GM19324 (cell line): ENCODE data around the gene KLHL17.

Experiments
- ATAC-seq: cut with Tn5 transposase; IDR thresholded peaks from one replicate; pipeline ENCODE4 v1.9.1; 2021; ENCODE audit warnings: mild to moderate bottlenecking, moderate library complexity; ENCODE audit not compliant: unreplicated experiment, low FRiP score

Gene KLHL17

DNA sequence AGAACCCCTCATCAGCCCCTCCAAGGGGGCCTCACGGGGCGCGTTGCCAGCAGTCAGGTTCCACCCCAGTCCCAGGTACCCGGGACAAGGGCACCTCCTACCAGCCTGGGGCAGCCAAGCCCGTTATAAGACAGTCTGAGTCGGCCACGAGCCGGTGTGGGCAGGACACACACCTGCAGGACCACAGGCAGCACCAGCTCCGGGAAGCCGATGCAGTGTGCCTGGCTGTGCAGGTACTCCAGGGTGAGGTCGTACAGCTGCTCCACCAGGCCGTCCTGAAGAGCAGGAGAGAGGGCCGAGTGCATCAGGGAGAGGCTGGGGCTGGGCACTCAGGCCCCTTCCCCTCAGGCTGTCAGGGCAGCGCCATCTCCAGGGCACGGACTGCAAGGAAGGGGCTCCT, 12.4 kb upstream of the KLHL17 start:
- ATAC-seq = no peak

DNA sequence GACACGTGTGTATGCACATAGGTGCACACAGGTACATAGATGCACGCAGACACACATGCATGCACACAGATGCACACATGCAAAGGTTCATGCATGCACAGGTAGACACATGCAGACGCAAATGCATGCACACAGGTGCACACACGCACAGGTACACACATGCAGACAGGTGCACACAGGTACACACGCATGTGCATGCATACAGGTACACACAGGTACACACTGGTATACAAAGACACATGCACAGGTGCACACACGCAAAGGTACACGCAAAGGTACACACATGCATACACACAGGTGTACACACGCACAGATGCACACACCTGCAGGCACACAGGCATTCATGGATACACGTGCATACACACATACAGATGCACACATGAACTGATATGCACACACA, 10.1 kb upstream of the KLHL17 start:
- no peak for ATAC-seq

DNA sequence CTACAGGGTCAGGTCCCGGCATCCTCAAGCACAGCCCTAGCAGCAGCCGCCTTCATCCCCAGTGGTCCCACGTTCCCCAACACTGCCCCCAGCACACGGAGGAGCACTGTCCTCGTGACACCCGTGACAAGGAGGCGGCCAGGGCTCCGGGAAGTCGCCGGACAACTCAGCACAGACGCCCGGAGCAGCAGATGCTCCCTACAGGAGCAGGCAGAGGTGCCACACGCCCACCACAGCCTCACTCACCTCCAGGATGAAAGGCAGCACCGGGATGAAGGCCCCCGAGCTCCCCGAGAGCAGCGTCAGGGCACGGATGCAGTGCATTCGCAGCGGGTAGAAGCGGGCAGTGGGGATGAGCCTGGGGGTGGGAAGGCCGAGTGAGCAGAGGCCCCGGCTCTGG, 9.5 kb upstream of the KLHL17 start:
- ATAC-seq = no peak

DNA sequence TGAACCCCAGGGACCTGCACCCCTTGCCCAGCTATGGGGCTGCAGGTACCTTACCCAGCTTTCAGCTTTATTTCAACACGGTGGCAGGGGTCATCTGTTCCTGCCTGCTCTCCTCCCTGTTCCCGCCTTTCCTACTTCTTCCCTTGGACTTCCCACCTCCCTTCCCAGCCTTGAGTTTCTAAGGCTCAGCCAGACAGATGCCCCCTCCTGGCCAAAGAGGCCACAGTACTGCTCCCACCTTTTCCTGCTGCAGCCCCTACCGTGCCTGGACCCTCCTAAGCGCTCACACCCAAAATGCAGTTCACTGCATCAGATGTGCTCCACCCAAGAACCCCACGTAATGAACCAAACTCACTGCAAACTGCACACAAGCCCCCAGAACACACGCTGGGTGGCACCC, 9.0 kb upstream of the KLHL17 start:
- ATAC-seq = no peak

DNA sequence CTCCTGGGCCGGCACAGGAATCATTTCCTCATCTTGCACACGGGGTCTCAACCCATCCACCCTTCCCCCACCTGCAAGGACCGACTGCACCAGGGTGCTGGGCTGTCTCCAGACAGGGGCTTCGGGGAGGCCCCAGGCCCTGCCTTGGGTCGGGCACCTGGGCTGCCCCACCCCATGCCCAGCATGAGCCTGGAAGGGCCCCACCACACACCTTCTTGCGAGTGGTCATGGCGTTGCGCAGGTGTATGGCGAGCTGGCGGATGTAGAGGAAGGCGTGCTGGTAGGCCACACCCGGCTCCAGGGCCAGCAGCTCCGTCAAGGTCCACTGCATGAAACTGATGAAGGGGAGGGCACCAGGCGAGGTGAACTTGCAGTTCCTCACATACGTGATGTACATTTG, 8.2 kb upstream of the KLHL17 start:
- no peak for ATAC-seq

DNA sequence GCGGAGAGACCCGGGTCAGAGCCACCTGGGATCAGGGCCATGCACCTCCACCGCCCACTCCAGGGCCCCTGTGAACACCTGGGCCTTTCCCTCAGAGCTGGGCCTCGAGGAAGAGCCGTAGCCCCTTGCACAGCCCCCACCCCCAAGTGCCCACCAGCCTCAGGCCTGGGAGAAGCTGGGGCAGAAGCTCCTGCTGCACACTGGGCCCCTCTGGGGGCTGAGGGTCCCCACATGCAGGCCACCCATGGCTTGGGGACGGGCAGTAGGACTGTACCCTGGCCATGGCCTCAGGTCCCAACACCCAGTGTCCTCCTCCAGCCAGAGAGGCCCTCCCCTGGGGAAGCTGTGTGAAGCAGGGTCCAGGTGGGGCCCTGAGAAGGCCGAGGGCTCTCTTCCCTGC, 7.8 kb upstream of the KLHL17 start:
- ATAC-seq = no peak

DNA sequence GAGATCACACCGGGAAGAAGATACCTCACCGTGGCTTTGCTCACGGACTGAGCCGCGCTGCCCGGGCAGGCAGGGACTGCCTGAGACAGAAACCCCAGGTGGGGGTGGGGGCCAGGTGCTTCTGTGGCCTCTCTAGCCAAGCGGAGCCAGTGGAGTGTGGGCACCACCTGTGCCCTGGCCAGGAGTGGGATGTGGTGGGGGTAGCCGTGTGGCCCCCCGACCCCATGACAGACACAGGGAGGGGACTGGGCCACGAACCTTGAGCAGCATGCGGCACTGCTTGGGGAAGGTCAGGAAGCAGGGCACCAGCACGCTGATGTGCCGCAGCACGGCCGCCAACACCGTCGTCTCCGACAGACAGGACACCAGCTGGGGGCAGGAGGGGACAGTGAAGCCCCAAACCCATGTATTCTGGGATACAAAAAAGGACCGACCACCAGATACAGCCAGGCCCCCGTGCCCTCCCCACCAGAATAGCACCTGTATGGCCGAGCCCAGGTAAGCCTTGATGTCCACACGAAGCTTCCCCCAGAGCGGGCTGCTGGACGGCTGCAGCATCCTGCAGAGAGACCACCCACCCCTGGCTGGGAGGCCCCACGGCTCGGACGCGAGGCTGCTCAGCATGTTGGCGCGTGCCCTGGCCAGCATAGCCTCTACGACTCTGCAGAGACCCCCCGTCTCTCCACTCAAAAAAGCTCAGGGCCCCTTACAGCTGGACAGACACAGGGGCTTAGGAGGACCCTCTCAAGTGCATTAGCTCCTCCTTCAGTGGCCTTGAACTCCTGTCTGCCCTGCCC, 6.7 kb upstream of the KLHL17 start:
- ATAC-seq = no peak

DNA sequence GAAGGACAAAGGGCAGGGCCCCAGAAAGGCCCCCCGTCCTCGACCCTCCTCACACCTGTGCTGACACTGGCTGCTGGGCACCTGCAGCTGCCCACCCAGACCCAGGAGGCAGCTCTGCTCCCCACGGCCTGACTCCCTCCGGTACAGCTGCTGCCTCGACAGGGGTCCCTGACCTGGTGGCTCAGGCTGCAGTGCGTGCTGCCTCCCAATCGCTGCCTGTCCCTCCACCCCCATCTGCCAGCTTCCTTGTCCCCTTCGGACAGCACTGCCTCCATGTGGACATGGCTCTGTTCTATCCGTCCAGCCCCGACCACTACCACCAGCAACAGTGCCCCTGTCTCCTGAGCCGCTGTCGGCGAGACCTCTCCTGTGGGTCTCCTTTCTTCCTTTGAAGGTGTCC, 5.5 kb upstream of the KLHL17 start:
- ATAC-seq = no peak

DNA sequence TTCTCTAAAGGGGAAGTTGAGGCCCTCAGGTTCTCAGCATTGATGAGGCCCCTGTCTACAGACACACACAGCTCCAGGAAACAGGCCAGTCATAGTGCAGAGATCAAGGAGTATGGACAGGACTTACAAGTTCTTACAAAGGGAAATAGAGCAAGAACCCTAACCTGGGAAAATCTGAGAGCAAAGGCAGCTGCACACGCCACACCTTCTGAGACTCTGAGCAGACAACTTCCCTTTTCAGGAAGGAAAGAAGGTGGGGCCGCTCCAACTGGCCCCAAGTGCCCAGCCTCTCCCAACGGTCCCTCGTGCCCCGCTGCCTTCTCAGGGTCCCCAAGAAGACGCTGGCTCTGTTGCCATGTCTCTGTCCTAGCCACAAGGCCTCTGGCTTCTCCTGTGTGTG, 4.9 kb upstream of the KLHL17 start:
- ATAC-seq = no peak

DNA sequence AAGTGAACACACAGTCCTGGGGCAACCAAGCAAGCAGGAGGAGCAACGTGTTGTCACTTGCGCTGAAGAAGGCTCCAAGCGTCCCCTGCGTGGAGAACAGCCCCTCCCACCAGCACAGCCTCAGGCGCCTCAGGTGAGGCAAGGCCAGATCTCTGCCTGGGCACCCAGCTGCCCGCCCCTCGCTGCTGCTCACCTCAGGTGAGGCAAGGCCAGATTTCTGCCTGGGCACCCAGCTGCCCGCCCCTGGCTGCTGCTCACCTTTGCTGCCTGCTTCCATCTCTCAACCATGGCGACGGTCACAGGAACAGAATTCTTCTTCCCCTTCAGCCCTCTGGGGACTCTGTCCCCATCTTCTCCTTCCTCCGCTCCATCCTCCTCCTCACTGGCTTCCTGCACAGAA, 3.7 kb upstream of the KLHL17 start:
- ATAC-seq = no peak

DNA sequence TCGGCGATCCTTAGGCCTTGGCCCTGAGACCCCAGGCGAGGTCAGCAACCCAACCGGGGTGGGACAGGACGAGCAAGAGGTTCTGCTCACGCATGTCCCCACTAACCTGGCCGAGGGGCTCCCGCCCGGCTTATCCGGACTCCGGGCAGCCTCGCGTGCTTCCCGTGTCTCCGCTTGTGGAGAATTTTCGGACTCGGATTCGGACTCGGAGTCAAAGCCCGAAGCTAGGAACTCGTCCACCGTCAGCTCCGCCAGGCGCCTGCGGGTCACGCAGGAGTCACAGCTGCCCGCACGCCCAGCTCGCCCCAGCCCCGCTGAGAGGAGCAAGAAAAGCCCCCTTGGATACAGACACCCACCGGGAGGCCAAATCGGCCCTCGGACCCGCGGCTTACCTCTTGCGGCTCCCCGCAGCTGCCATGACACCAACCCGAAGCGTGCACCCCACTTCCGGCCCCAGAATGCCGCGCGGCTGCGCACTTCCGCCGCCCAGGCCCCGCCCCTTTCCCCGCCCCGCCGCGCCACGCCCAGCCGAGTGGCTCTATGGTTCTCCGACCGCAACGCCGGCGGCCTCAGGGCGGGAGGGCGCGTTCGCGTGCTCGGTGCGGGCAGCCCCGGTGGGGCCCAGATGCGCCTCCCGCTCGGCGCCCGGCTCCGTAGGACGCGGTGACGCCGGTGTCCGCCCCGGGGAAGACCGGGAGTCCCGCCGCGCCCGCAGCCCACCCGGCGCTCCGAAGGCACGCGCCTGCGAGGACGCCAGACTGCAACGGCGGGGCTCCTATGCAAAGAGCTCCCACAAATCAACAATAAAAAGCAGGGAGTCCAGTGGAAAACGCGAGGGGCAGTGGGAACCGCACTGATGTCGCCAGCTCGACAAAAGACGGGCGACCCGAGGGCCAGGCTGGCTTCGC, 1.3 kb upstream of the KLHL17 start, which contains the start of gene NOC2L:
NOC2L (minus strand) TSS at position 434 of the 908 bp plus-strand sequence; CDS start at position 418, 16 bp downstream.
- peak; percentile 77 for ATAC-seq

DNA sequence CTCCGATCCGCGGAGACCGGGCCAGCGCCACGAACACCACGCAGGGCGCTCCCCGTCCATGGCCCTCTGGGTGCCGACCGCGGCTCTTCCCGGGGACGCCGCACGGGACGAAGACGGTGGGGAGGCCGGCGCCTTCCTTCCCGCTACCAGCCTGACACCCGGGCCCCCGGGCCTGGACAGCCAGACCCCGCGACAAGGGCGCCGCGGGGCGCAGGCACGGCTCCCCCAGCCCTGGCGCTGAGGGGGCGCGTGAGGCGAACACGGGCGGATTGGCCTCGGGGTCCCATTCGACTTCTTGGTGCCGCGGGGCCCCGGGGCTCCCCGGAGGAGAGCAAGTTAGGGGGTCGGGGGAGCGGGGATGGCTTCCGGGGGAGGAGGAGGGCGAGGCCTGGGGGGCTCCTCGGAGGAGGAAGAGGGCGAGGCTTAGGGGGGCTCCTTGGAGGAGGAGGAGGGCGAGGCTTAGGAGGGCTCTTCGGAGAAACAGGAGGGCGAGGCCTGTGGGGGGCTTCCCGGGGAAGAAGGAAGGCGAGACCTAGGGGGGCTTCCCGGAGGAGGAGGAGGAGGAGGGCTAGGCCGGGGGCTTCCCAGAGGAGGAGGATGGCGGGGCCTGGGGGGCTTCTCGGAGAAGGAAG, 537 bp upstream of the KLHL17 start:
- no peak for ATAC-seq

DNA sequence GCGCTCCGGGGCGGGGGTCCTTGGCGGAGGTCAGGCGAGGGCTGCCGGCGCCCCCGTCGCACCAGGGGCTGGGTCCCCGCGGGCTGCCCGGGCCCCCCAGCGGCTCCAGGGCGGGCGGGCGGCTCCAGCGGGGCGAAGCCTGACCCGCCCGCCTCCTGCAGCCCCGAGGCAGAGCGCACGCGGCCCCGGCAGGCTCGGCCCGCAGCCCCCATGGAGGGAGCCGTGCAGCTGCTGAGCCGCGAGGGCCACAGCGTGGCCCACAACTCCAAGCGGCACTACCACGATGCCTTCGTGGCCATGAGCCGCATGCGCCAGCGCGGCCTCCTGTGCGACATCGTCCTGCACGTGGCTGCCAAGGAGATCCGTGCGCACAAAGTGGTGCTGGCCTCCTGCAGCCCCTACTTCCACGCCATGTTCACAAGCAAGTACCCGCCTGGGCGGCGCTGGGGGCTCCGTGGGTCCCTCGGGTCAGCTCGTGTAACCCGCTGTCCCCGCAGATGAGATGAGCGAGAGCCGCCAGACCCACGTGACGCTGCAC, 817 bp downstream of the KLHL17 start:
- ATAC-seq = no peak

DNA sequence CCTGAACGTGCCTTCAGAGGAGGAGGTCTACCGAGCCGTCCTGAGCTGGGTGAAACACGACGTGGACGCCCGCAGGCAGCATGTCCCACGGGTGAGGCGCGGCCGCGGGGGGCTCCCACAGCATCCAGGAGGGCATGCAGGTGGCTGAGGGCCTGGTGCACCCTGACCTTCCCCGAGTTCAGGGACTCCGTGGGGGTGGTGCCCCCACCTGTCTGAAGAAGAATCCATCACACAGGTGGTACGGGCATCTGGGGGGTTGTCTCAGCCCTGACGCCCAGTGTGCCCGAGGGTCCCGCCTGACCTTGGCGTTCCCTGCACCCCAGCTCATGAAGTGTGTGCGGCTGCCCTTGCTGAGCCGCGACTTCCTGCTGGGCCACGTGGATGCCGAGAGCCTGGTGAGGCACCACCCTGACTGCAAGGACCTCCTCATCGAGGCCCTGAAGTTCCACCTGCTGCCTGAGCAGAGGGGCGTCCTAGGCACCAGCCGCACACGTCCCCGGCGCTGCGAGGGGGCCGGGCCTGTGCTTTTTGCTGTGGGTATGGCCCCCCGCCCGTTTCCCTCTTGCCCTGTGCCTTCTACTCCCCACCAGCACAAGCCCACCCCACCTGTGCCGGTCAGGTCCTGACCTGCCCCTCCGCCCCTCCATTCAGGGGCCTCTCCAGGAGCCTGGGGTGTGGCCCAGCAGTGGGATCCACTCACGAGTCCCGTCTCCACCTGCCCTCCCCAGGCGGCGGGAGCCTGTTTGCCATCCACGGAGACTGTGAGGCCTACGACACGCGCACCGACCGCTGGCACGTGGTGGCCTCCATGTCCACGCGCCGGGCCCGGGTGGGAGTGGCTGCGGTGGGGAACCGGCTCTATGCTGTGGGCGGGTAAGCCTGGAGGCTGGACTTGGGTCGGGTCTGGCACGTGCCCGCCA, 2.3 kb downstream of the KLHL17 start:
- no peak for ATAC-seq

DNA sequence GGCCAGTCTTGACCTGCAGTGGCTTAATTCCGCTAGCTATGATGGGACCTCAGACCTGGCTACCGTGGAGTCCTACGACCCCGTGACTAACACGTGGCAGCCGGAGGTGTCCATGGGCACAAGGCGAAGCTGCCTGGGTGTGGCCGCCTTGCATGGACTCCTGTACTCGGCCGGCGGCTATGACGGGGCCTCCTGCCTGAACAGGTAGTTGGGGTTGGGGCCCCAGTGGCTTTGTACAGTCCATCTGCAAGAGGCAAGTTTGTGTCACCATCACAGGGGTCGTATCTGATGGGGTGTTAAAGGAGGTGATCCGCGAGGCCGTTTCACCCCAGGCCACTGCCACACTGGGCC, 2.9 kb downstream of the KLHL17 start:
- no peak for ATAC-seq

DNA sequence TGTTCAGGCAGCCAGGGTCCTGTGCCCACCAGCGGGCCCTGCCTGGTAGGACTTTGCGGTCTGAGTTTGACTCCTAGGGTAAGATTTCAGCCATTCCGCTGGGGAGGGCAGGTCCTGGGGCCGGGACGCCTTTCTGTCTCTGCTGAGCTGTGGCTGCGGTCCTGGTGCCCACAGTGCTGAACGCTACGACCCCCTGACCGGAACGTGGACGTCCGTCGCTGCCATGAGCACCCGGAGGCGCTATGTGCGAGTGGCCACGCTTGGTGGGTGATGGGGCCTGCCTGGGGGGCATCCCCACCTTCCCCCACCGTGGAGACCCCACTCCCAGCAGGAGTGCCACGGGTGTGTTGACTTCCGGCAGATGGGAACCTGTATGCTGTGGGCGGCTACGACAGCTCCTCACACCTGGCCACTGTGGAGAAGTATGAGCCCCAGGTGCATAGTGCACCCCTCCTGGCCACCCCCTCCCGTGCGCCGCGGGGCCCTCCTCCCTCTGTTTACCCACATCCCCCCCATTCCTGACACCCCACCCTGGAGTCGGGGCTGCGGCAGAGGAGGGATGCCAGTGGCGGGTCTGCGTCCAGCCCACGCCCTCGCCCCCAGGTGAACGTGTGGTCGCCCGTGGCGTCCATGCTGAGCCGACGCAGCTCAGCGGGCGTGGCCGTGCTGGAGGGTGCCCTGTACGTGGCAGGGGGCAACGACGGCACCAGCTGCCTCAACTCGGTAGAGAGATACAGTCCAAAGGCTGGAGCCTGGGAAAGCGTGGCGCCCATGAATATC, 3.6 kb downstream of the KLHL17 start:
- no peak for ATAC-seq

DNA sequence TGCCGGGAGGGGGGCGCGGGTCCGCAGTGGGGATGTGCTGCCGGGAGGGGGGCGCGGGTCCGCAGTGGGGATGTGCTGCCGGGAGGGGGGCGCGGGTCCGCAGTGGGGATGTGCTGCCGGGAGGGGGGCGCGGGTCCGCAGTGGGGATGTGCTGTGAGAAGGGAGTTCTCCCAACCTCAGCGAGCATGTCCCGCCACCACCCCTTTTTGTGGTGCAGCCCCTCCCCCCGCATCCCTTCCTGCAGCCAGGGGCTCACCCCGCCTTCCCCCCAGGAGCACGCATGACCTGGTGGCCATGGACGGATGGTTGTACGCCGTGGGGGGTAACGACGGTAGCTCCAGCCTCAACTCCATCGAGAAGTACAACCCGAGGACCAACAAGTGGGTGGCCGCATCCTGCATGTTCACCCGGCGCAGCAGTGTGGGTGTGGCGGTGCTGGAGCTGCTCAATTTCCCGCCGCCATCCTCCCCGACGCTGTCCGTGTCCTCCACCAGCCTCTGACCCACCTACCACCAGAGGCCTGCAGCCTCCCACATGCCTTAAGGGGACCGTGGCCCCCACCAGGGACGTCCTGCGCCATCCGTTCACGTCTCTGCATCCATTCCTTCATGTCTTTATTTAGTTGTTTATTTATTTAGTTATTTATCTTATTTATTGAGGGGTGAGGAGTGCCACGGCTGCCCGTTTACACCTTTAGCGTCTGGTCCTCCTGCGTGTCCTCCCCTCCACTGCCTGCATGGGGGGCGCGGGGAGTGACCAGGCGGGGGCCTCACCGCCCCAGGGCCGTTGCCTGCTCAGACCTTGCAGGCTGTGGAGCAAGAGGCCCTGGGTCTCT, 4.5 kb downstream of the KLHL17 start:
- no peak for ATAC-seq

DNA sequence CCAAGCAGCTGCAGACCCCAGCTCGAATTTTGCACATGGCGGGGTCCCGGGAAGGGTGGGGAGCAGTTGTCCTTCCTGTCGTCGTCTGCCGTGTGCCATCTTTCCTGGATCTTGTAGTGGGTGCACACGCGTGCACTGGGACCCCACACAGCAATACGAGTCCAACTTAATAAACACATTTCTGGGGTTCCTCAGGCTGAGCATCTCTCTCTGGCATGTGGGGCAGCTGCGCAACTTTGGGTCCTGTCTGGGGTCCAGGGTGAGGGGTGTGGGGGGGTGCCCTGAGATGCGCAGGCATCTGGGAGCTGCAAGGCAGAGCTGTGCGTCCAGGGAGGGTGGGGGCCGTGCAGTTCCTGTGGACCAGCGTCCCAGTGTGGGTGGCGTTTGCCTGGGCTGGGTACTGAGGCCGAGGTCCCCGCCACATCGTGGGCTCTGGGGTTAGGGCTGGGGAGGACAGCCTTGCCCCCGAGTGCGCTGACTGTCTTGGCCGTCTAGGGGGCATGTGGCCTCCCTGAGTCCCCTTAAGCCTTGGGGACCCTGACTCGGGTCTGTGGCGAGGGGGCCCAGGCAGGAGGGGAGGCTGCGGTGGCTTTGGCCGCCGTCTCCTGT, 5.2 kb downstream of the KLHL17 start:
- no peak for ATAC-seq
